ENCODE results near the gene ERC2.

GRCh38 chr3:55911266-55911665 is 557.0 kb downstream of the ERC2 start:
- no peak for TF ChIP-seq RAD21 (IDR thresholded peaks at IDR 0.05; ENCODE audit: low read depth)
- TF ChIP-seq, protein P1, sequence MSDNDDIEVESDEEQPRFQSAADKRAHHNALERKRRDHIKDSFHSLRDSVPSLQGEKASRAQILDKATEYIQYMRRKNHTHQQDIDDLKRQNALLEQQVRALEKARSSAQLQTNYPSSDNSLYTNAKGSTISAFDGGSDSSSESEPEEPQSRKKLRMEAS (IDR thresholded peaks at IDR 0.05): no peak
- TF ChIP-seq, protein P2, sequence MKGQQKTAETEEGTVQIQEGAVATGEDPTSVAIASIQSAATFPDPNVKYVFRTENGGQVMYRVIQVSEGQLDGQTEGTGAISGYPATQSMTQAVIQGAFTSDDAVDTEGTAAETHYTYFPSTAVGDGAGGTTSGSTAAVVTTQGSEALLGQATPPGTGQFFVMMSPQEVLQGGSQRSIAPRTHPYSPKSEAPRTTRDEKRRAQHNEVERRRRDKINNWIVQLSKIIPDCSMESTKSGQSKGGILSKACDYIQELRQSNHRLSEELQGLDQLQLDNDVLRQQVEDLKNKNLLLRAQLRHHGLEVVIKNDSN (IDR thresholded peaks at IDR 0.05): no peak
- no peak for TF ChIP-seq TEAD4 (IDR thresholded peaks at IDR 0.05)
- no peak for TF ChIP-seq TAF1 (IDR thresholded peaks at IDR 0.05; ENCODE audit: low read depth)
- no peak for TF ChIP-seq CEBPB (IDR thresholded peaks at IDR 0.05)
- no peak for TF ChIP-seq REST (IDR thresholded peaks at IDR 0.05; ENCODE audit: low read depth)
- no peak for TF ChIP-seq YY1 (IDR thresholded peaks at IDR 0.05; ENCODE audit: low read depth)
- TF ChIP-seq EGR1 (IDR thresholded peaks at IDR 0.05): no peak

Measured in Ishikawa (cell line).